H9 (cell line): ENCODE data around the gene DUSP1. TPM values are rescaled to one million over a fixed set of nuclear protein-coding genes. Genes with fewer than 3 reads are reported as not detected.

Experiments used
- DNase-seq: peaks from one replicate; pipeline ENCODE4 v3.0.0-alpha.2; 2017
- H2AFZ ChIP-seq: one replicate; pipeline ENCODE4 v1.6.1; 2013; ENCODE audit warnings: mild to moderate bottlenecking, low read length, control low read depth, moderate library complexity
- H2AK5ac ChIP-seq: 2 replicates; pipeline ENCODE4 v1.6.1; 2013; ENCODE audit warnings: low read length, control low read depth, mixed read lengths; ENCODE audit not compliant: insufficient read length
- H2BK120ac ChIP-seq: one replicate; pipeline ENCODE4 v1.6.1; 2013; ENCODE audit warnings: low read depth, mild to moderate bottlenecking, low read length, control low read depth, inconsistent platforms; ENCODE audit not compliant: poor library complexity, severe bottlenecking
- H2BK12ac ChIP-seq: 2 replicates; pipeline ENCODE4 v1.6.1; 2013; ENCODE audit warnings: low read length, control low read depth, mixed read lengths, low read depth; ENCODE audit not compliant: insufficient read length
- H2BK15ac ChIP-seq: 2 replicates; pipeline ENCODE4 v1.6.1; 2013; ENCODE audit warnings: low read depth, low read length, control low read depth
- H2BK20ac ChIP-seq: one replicate; pipeline ENCODE4 v1.6.1; 2013; ENCODE audit warnings: low read depth, mild to moderate bottlenecking, low read length, control low read depth, inconsistent platforms; ENCODE audit not compliant: poor library complexity, severe bottlenecking
- H2BK5ac ChIP-seq: 2 replicates; pipeline ENCODE4 v1.6.1; 2013; ENCODE audit warnings: low read length, control low read depth, mixed read lengths; ENCODE audit not compliant: insufficient read length
- H3K14ac ChIP-seq: 2 replicates; pipeline ENCODE4 v1.6.1; 2013; ENCODE audit warnings: low read length, control low read depth; ENCODE audit not compliant: insufficient read depth
- H3K18ac ChIP-seq: 2 replicates; pipeline ENCODE4 v1.6.1; 2013; ENCODE audit warnings: low read depth, mild to moderate bottlenecking, mixed read lengths, low read length, control low read depth; ENCODE audit not compliant: insufficient read length
- H3K23ac ChIP-seq: 2 replicates; pipeline ENCODE4 v1.6.1; 2013; ENCODE audit warnings: low read length, control low read depth, mixed read lengths, low read depth; ENCODE audit not compliant: insufficient read length
- H3K23me2 ChIP-seq: 2 replicates; pipeline ENCODE4 v1.6.1; 2013; ENCODE audit warnings: low read depth, mild to moderate bottlenecking, mixed read lengths, low read length, control low read depth; ENCODE audit not compliant: insufficient read length, poor library complexity, severe bottlenecking
- H3K27ac ChIP-seq: 2 replicates; pipeline ENCODE4 v1.5.1; 2013; ENCODE audit warnings: low read length, control low read depth, mixed read lengths, low read depth; ENCODE audit not compliant: insufficient read length
- H3K27me3 ChIP-seq: 2 replicates; pipeline ENCODE4 v1.6.1; 2013; ENCODE audit warnings: low read length, control low read depth, inconsistent platforms; ENCODE audit not compliant: insufficient read depth
- H3K4ac ChIP-seq: 2 replicates; pipeline ENCODE4 v1.6.1; 2013; ENCODE audit warnings: low read depth, mild to moderate bottlenecking, control low read depth, inconsistent platforms, low read length, moderate library complexity
- H3K4me1 ChIP-seq: 2 replicates; pipeline ENCODE4 v1.6.1; 2013; ENCODE audit warnings: low read length, control low read depth, inconsistent platforms; ENCODE audit not compliant: insufficient read depth
- H3K4me2 ChIP-seq: 2 replicates; pipeline ENCODE4 v1.6.1; 2013; ENCODE audit warnings: low read length, control low read depth, mixed read lengths; ENCODE audit not compliant: insufficient read length, insufficient read depth
- H3K56ac ChIP-seq: 2 replicates; pipeline ENCODE4 v1.6.1; 2013; ENCODE audit warnings: low read depth, mild to moderate bottlenecking, mixed read lengths, low read length, control low read depth; ENCODE audit not compliant: insufficient read length
- H3K79me1 ChIP-seq: 2 replicates; pipeline ENCODE4 v1.6.1; 2013; ENCODE audit warnings: low read depth, mild to moderate bottlenecking, moderate library complexity, low read length, control low read depth, inconsistent platforms; ENCODE audit not compliant: insufficient read depth, poor library complexity, severe bottlenecking
- H3K79me2 ChIP-seq: 2 replicates; pipeline ENCODE4 v1.6.1; 2013; ENCODE audit warnings: low read length, control low read depth, inconsistent platforms; ENCODE audit not compliant: insufficient read depth
- H3K9ac ChIP-seq: 2 replicates; pipeline ENCODE4 v1.6.1; 2013; ENCODE audit warnings: low read length, control low read depth, mixed read lengths; ENCODE audit not compliant: insufficient read length; ENCODE audit errors: extremely low read depth
- H3K9me3 ChIP-seq: one replicate; pipeline ENCODE4 v1.6.1; 2013; ENCODE audit warnings: low read depth, low read length, inconsistent platforms; ENCODE audit not compliant: control insufficient read depth
- H3T11ph ChIP-seq: one replicate; pipeline ENCODE4 v1.6.1; 2013; ENCODE audit warnings: mild to moderate bottlenecking, low read length, control low read depth, inconsistent platforms
- H4K20me1 ChIP-seq: one replicate; pipeline ENCODE4 v1.6.1; 2013; ENCODE audit not compliant: control insufficient read depth, insufficient read length, insufficient read depth
- H4K5ac ChIP-seq: 2 replicates; pipeline ENCODE4 v1.6.1; 2013; ENCODE audit warnings: low read depth, mild to moderate bottlenecking, mixed read lengths, low read length, control low read depth; ENCODE audit not compliant: insufficient read length
- H4K8ac ChIP-seq: replicated peaks from 2 replicates; pipeline ENCODE4 v1.6.1; 2013; ENCODE audit warnings: low read length, control low read depth, mixed read lengths, low read depth; ENCODE audit not compliant: insufficient read length
- H4K91ac ChIP-seq: 2 replicates; pipeline ENCODE4 v1.6.1; 2013; ENCODE audit warnings: low read depth, mild to moderate bottlenecking, moderate library complexity, mixed read lengths, low read length, control low read depth; ENCODE audit not compliant: insufficient read length
- H3K27ac Mint-ChIP-seq, 3 experiments: 2 replicates in 2 of 3; 3 replicates in 1 of 3; pipeline ENCODE4 v1.8.0; 2020 to 2021; ENCODE audit warnings: mixed read lengths in 3 of 3, mild to moderate bottlenecking in 1 of 3, moderate library complexity in 1 of 3
- H3K27me3 Mint-ChIP-seq: 2 replicates; pipeline ENCODE4 v1.8.0; 2021; ENCODE audit warnings: low read depth, mild to moderate bottlenecking, moderate library complexity, mixed read lengths
- H3K36me3 Mint-ChIP-seq, 3 experiments: 2 replicates in 2 of 3; 3 replicates in 1 of 3; pipeline ENCODE4 v1.8.0; 2020 to 2021; ENCODE audit warnings: low read depth in 3 of 3, mixed read lengths in 3 of 3; ENCODE audit not compliant: insufficient read depth in 1 of 3
- H3K4me1 Mint-ChIP-seq, 2 experiments: 2 replicates each; pipeline ENCODE4 v1.8.0; 2020; ENCODE audit warnings: mixed read lengths in 2 of 2
- H3K4me3 Mint-ChIP-seq, 2 experiments: 2 replicates in 1 of 2; 3 replicates in 1 of 2; pipeline ENCODE4 v1.8.0; 2020 to 2021; ENCODE audit warnings: mild to moderate bottlenecking in 2 of 2, mixed read lengths in 2 of 2, moderate library complexity in 1 of 2
- H3K9me3 Mint-ChIP-seq, 2 experiments: 2 replicates in 1 of 2; 3 replicates in 1 of 2; pipeline ENCODE4 v1.8.0; 2020; ENCODE audit warnings: mild to moderate bottlenecking in 2 of 2, mixed read lengths in 2 of 2, moderate library complexity in 1 of 2
- CTCF ChIP-seq: fragments of 200-600 bp; sonication (generic); conservative IDR thresholded peaks from 3 replicates; pipeline ENCODE4 v1.8.0; 2021; ENCODE audit warnings: antibody characterized with exemption, mild to moderate bottlenecking
- WGBS: extraction: QIAGEN DNeasy Blood & Tissue Kit; methylation state at CpG from one replicate; pipeline ENCODE4 v1.1.7; 2013; ENCODE audit warnings: missing lambda C conversion rate, low lambda C conversion rate, mixed read lengths; ENCODE audit not compliant: insufficient read length; ENCODE audit errors: extremely low coverage; 5-methylcytosine and 5-hydroxymethylcytosine counted together
- total RNA-seq: library from RNA; stranded (reverse); gene quantifications from 2 replicates; pipeline ENCODE4 v1.2.1, GENCODE V29; 2021

Gene DUSP1
- total RNA-seq, 1 experiment from 2014 or later, result 10.9 TPM

GRCh38 chr5:172795318-172795977, 24.5 kb upstream of the DUSP1 start:
- no peak for DNase-seq
- Histone ChIP-seq H3K4me2 (no peak overlapping the region), H3K79me1 (no peaks in the 10 kb centered on the region), H3K4me1 (peaks cover 7% of the 10 kb centered on the region), H3K14ac (no peak overlapping the region), H2BK15ac (no peak overlapping the region), H2BK20ac (no peak overlapping the region), H2BK5ac (no peak overlapping the region), H3K9ac (no peak overlapping the region), H3K4ac (no peak overlapping the region), H3K23ac (no peak overlapping the region), H3K27me3 (no peaks in the 10 kb centered on the region), H4K20me1 (no peaks in the 10 kb centered on the region), H2BK120ac (no peak overlapping the region), H4K5ac (no peak overlapping the region), H4K8ac (no peak overlapping the region), H3K56ac (no peak overlapping the region), H3T11ph (no peak overlapping the region), H4K91ac (no peak overlapping the region), H3K23me2 (no peaks in the 10 kb centered on the region), H3K9me3 (no peaks in the 10 kb centered on the region), H2BK12ac (no peak overlapping the region), H3K27ac (no peak overlapping the region), H3K18ac (no peak overlapping the region), H2AFZ (no peak overlapping the region), H3K79me2 (no peaks in the 10 kb centered on the region), H2AK5ac (no peak overlapping the region)
- no peak overlapping the region for H3K4me3 Mint-ChIP-seq
- no peak for TF ChIP-seq CTCF
- no peak overlapping the region for H3K27ac Mint-ChIP-seq
- H3K27me3 Mint-ChIP-seq, result peaks cover 5% of the 10 kb centered on the region
- no CpG with 5 or more reads among the region's 13 CpGs for WGBS
- H3K4me1 Mint-ChIP-seq, result peaks cover 3 to 7% of the 10 kb centered on the region in 2 experiments
- H3K9me3 Mint-ChIP-seq, result no peaks in the 10 kb centered on the region
- no peaks in the 10 kb centered on the region for H3K36me3 Mint-ChIP-seq
